Activated T-cell treated with anti-CD3 and anti-CD28 coated beads, Interleukin-2, amount 50 U/mL, for 72 hours (primary cell): ENCODE data around the gene COMT. TPM values are rescaled to one million over a fixed set of nuclear protein-coding genes. Genes with fewer than 3 reads are reported as not detected.
A peak's percentile ranks its signal among the peaks of the same experiment; 100 is the strongest.

ENCODE experiments used
- ATAC-seq, 2 donors: fragments of 150-1000 bp; cut with Tn5 transposase; replicated peaks in 1 of 2; 2 replicates each; pipeline ENCODE4 v1.10.0; 2021; ENCODE audit warnings: moderate library complexity in 2 of 2, mild to moderate bottlenecking in 1 of 2
- DNase-seq, 2 donors: peaks; one replicate each; pipeline ENCODE4 v3.0.0; 2021 to 2022; ENCODE audit warnings: mixed read lengths in 1 of 2
- H3K27ac Mint-ChIP-seq: one replicate; pipeline ENCODE4 v1.8.0; 2022; ENCODE audit warnings: mild to moderate bottlenecking, moderate library complexity, mixed read lengths
- H3K27me3 Mint-ChIP-seq: one replicate; pipeline ENCODE4 v1.8.0; 2022; ENCODE audit warnings: low read depth, mixed read lengths
- H3K36me3 Mint-ChIP-seq, 2 donors: one replicate each; pipeline ENCODE4 v1.8.0; 2022; ENCODE audit warnings: mixed read lengths in 2 of 2, mild to moderate bottlenecking in 1 of 2; ENCODE audit not compliant: insufficient read depth in 2 of 2
- H3K4me1 Mint-ChIP-seq: one replicate; pipeline ENCODE4 v1.8.0; 2022; ENCODE audit warnings: low read depth, mixed read lengths
- H3K4me3 Mint-ChIP-seq, 2 donors: one replicate each; pipeline ENCODE4 v1.8.0; 2022; ENCODE audit warnings: mild to moderate bottlenecking in 2 of 2, mixed read lengths in 2 of 2, moderate library complexity in 2 of 2
- H3K9me3 Mint-ChIP-seq, 2 donors: one replicate each; pipeline ENCODE4 v1.8.0; 2022; ENCODE audit warnings: mixed read lengths in 2 of 2
- total RNA-seq, 2 donors: library from RNA; stranded (reverse); gene quantifications; one replicate each; pipeline ENCODE4 v1.2.3, GENCODE V29; 2022

COMT gene
- total RNA-seq, 2 donors from 2014 or later, result 97.4 to 101 TPM

DNA sequence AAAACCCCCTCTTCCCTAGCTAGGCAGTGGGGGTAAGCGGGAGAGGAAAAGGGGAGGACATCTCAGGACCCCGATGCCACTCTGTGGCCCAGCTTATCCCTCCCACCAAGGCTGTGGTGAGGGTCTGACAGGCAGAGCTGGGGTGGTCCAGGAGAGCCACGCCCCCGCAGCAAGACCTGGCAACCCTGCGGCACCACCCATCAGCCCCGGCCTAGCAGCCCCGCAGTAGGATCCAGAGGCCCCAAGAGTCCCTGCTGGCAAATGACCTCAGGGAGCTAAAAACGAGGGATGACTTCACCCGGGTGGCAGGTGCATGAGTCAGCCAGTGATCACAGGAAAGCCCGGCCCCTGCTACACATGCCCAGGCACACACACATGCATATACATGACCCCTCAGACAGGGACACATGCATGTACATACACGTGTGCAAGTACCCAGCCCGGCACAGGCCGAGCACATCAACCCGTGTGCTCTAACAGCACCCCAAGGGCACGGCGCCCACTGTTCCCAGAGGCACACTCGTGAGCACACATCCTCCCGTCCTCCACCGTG lies 42.7 kb downstream of the COMT start:
- Mint-ChIP-seq H3K4me1 (no peaks in the 10 kb centered on the region), H3K36me3 (no peaks in the 10 kb centered on the region), H3K27me3 (no peaks in the 10 kb centered on the region), H3K9me3 (no peaks in the 10 kb centered on the region), H3K4me3 (no peak overlapping the region), H3K27ac (no peak overlapping the region)
- DNase-seq, result peak in 1 of 2 donors; percentile 26
- peak; percentile 12 to 29 for ATAC-seq

DNA sequence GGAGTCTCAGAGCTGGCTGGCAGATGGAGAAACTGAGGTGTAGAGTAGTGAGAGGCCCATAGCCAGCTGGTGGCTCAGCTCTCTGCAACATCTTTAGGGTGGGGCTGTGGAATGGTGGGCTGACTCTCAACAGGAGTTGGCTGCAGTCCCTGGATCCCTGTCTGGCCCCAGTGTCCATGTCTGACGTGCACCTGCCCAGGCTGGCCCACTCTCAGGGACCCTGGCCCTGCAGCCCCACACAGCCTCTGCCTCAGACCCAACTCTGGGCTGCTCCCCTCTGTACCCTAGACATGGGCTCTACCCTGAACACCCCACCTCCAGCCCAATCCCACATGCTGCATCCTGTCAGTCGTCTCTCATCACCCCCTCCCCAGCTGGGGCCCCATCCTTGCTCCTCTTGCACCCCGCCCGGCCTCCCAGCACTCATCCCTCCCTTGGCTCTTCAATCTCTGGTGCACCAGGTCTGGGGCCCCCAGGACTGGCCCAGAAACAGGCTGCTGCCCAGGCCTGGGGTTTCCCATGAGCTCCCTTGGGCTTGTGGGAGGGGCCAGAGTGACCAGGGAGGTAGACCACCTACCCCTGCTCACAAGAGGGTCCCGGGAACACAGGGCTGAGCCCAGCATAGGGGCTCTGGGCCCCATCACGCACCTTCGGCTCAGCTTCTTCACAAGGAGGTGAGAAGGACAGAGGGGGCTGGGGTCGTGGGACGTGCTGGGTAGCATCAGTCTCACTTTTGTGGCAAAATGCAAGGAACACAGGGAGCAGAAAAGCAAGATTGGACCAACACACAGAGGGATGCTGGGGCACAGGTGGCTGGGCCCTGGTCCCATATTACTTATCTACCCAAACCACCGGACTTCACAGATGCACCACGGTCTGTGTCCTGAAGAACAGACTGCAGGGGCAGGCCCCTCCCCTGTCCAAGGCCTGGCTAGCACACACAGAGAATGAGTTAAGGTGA lies 43.6 kb downstream of the COMT start:
- H3K4me1 Mint-ChIP-seq, result no peaks in the 10 kb centered on the region
- no peaks in the 10 kb centered on the region for H3K9me3 Mint-ChIP-seq
- DNase-seq (no peak), ATAC-seq (no peak)
- H3K27ac Mint-ChIP-seq, result no peak overlapping the region
- no peak overlapping the region for H3K4me3 Mint-ChIP-seq
- no peaks in the 10 kb centered on the region for H3K27me3 Mint-ChIP-seq
- no peaks in the 10 kb centered on the region for H3K36me3 Mint-ChIP-seq

- DNase-seq, result no peak
- H3K9me3 Mint-ChIP-seq, result no peaks in the 10 kb centered on the region
- ATAC-seq, result no peak
- H3K27me3 Mint-ChIP-seq, result no peaks in the 10 kb centered on the region
- no peak overlapping the region for H3K27ac Mint-ChIP-seq
- no peaks in the 10 kb centered on the region for H3K4me1 Mint-ChIP-seq
- H3K36me3 Mint-ChIP-seq, result no peaks in the 10 kb centered on the region
- peak overlapping the region in 1 of 2 donors; percentile 58 for H3K4me3 Mint-ChIP-seq
Measured at GRCh38 chr22:19986011-19986409, 44.4 kb downstream of the COMT start.

DNA sequence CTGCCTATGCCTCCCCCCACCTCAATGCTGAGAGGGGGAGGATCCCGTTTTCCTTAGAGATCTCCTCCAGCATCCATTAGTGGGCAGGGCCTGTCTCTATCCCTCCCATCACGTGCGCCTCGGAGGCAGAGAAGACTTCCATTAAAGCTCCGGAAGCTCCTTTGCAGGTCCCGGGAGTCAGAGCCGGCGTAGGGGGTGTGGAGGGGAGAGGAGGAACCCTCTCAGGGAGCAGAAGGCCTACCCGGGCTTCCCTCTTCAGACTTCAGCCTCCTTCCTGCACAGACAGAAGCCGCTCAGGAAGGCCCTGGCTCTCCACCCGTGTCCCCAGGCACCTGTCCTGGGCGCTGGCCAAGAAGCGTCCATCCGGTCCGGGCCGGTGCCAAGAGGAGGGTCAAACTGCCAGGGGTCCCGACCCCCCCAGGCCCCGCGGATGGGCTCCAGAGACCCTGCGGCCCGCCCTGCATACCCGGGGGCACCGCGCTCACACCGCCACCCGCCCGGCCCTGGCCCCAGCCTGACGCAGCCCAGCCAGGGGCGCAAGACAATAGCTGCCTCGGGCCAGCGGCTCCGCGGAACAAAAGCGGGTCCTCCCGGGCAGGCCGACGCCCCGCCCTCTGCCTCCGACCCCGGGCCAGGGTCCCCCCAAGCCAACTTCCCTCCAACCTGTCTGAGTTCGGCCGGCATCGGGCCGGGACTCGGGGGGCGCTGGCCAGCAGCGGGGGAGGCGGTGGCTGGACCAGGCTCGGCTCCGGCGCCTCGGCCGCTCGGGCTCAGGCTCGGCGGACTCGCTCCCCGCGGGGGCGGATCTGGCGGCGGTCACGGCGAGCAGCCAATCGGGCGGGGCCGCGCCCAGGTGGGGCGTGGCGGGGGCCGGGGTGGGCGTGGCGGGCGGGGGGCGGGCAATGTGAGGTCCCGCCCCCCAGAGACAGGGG lies 45.1 kb downstream of the COMT start:
- peak; percentile 88 to 92 for ATAC-seq
- H3K36me3 Mint-ChIP-seq, result no peaks in the 10 kb centered on the region
- no peaks in the 10 kb centered on the region for H3K9me3 Mint-ChIP-seq
- DNase-seq, result peak; percentile 80 to 82
- peak overlapping the region; percentile 6 to 58 for H3K4me3 Mint-ChIP-seq
- H3K27me3 Mint-ChIP-seq, result no peaks in the 10 kb centered on the region
- H3K27ac Mint-ChIP-seq, result no peak overlapping the region
- no peaks in the 10 kb centered on the region for H3K4me1 Mint-ChIP-seq

- Mint-ChIP-seq H3K4me1 (no peaks in the 10 kb centered on the region), H3K27ac (no peak overlapping the region), H3K27me3 (no peaks in the 10 kb centered on the region), H3K4me3 (peak overlapping the region in 1 of 2 donors; percentile 65), H3K36me3 (no peaks in the 10 kb centered on the region), H3K9me3 (no peaks in the 10 kb centered on the region)
- DNase-seq (no peak), ATAC-seq (no peak)
Measured at GRCh38 chr22:19987394-19988306, 46.1 kb downstream of the COMT start.

- no peak overlapping the region for H3K27ac Mint-ChIP-seq
- peak overlapping the region in 1 of 2 donors; percentile 4 for H3K4me3 Mint-ChIP-seq
- H3K4me1 Mint-ChIP-seq, result no peaks in the 10 kb centered on the region
- ATAC-seq (no peak), DNase-seq (no peak)
- no peaks in the 10 kb centered on the region for H3K36me3 Mint-ChIP-seq
- H3K9me3 Mint-ChIP-seq, result no peaks in the 10 kb centered on the region
- no peaks in the 10 kb centered on the region for H3K27me3 Mint-ChIP-seq
Measured at GRCh38 chr22:19988331-19988808, 46.8 kb downstream of the COMT start.

DNA sequence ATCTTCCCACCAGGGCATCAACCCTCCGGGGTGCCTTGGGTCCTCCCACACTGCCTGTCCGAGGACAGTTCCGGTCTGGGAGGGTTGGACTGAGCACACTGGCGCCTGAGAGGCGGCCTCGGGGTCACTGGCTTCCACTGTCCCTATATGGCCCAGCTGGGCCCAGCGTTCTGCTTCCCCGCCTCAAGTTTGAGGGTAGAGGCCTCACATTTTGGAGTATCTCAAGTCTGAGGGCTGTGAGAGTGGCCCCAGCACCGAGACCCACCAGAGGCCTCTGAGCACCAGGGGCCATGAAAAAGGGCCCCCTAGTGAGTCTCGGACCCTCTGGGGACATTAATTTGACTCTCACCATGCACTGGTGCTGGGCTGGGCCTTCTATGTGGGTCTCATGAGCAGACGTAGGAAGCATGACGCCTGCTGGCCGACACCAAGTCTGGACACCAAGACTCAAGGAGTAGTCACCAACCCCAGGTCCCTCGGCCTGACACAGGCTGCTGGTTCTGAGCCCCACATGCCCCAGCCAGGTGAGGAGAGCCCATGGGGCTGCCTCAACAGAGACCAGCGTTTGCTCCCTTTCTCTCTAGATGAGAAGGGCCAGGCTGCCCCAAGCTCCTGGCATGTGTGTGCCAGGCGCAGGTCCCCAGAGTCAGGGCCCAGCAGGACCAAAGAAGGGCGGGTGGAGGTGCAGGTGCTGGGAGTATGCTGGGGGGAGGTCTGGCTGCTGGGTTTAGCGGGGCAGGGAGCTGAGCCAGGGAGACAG lies 47.6 kb downstream of the COMT start:
- no peak overlapping the region for H3K4me3 Mint-ChIP-seq
- ATAC-seq, result no peak

GRCh38 chr22:19989725-19990067 lies 48.1 kb downstream of the COMT start:
- H3K4me3 Mint-ChIP-seq, result no peak overlapping the region
- no peaks in the 10 kb centered on the region for H3K36me3 Mint-ChIP-seq
- no peaks in the 10 kb centered on the region for H3K27me3 Mint-ChIP-seq

More for the DNA sequence above, 47.6 kb downstream of the COMT start:
- Mint-ChIP-seq H3K27me3 (no peaks in the 10 kb centered on the region), H3K27ac (no peak overlapping the region), H3K9me3 (no peaks in the 10 kb centered on the region), H3K4me1 (no peaks in the 10 kb centered on the region), H3K36me3 (no peaks in the 10 kb centered on the region)
- DNase-seq, result no peak

GRCh38 chr22:19990188-19990587 lies 48.6 kb downstream of the COMT start:
- Mint-ChIP-seq H3K36me3 (no peaks in the 10 kb centered on the region), H3K27me3 (no peaks in the 10 kb centered on the region), H3K9me3 (no peaks in the 10 kb centered on the region), H3K4me1 (no peaks in the 10 kb centered on the region), H3K4me3 (no peak overlapping the region), H3K27ac (no peak overlapping the region)
- ATAC-seq (no peak), DNase-seq (no peak)

More at GRCh38 chr22:19989725-19990067, 48.1 kb downstream of the COMT start:
- Mint-ChIP-seq H3K9me3 (no peaks in the 10 kb centered on the region), H3K4me1 (no peaks in the 10 kb centered on the region), H3K27ac (no peak overlapping the region)
- DNase-seq (no peak), ATAC-seq (no peak)

DNA sequence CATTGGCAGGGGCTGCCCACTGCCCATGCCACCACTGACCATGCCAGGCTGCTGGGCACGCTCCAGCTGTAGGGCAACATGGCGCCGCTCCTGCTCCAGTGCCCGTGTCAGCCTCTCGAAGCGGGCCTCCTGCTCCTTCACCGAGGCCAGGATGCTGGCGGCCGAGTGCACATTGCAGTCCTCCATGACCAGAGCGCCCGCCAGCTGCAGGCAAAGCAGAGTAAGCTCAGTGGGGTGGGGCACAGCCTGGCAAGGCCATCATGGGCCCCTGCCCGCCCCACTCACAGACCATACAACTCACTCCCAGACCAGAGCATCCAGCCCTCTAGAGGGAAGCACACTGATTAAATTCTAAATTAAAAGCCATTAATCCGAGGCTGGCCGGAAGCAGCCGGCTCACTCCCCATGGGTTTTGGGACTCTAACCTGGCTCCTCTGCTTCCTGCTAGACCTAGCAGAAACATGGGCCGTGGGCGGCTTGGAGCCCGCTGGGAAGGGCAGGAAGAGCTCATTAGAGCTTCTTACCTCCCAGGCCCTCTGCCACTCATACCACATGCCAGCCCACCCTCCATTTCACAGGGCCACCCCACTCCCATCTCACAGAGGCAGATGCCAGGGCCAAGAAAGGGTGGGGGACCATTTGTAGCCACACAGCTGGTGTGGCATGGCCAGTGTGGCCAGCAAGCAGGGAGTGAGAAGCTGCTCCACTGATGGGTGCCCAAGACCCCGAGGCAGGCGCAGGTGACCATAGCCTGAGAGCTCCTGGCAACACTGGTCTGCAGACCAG lies 49.2 kb downstream of the COMT start:
- DNase-seq, result no peak
- no peaks in the 10 kb centered on the region for H3K4me1 Mint-ChIP-seq
- H3K36me3 Mint-ChIP-seq, result no peaks in the 10 kb centered on the region
- H3K9me3 Mint-ChIP-seq, result no peaks in the 10 kb centered on the region
- H3K4me3 Mint-ChIP-seq, result no peak overlapping the region
- no peak for ATAC-seq
- no peaks in the 10 kb centered on the region for H3K27me3 Mint-ChIP-seq
- no peak overlapping the region for H3K27ac Mint-ChIP-seq

DNA sequence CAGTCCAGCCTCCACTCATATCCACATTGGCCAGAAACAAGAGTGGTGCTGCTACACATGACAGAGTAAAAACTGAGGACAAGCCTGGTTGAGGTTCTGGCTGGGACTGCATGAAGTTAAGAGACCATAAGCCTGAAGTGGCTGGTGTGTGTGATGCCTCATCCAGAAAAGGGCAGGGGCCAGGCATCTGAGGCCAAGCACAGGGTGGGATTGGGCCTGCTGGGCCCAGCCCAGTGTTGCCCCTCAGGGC lies 49.7 kb downstream of the COMT start:
- DNase-seq (no peak), ATAC-seq (no peak)
- no peaks in the 10 kb centered on the region for H3K36me3 Mint-ChIP-seq
- no peaks in the 10 kb centered on the region for H3K9me3 Mint-ChIP-seq
- no peaks in the 10 kb centered on the region for H3K4me1 Mint-ChIP-seq
- no peak overlapping the region for H3K4me3 Mint-ChIP-seq
- H3K27me3 Mint-ChIP-seq, result no peaks in the 10 kb centered on the region
- H3K27ac Mint-ChIP-seq, result no peak overlapping the region
